MCF 10A (cell line): ENCODE results near the gene GOLGA2. TPM values are rescaled to one million over a fixed set of nuclear protein-coding genes. Genes with fewer than 3 reads are reported as not detected.

ENCODE experiments used
- BruUV-seq: library from RNA; stranded (reverse); fragments of 400-500 nt; replicated peaks from 2 replicates; lab custom pipeline; 2021; lab: Mats Ljungman, UMichigan
- CTCF ChIA-PET: fragments of 300-600 bp; sonication (Branson Sonifier 250); formaldehyde crosslinking; extraction: SDS; loops from one replicate; lab custom pipeline; 2021; ENCODE audit warnings: antibody characterized with exemption, inconsistent platforms; lab: Yijun Ruan, JAX
- POLR2A ChIA-PET: fragments of 300-600, 350-650 bp; sonication (Branson Sonifier 250); formaldehyde crosslinking; extraction: SDS; loops from one replicate; lab custom pipeline; 2020; ENCODE audit warnings: antibody characterized with exemption, inconsistent platforms; lab: Yijun Ruan, JAX
- DNase-seq: peaks from one replicate; pipeline ENCODE4 v3.0.0-alpha.2; 2018; ENCODE audit not compliant: unreplicated experiment
- H3K27ac Mint-ChIP-seq: one replicate; pipeline ENCODE4 v1.8.0; 2022; ENCODE audit warnings: mild to moderate bottlenecking, low read depth, mixed read lengths; ENCODE audit not compliant: unreplicated experiment
- H3K27me3 Mint-ChIP-seq: one replicate; pipeline ENCODE4 v1.8.0; 2022; ENCODE audit warnings: mixed read lengths; ENCODE audit not compliant: insufficient read depth, unreplicated experiment
- H3K36me3 Mint-ChIP-seq: one replicate; pipeline ENCODE4 v1.8.0; 2022; ENCODE audit warnings: mild to moderate bottlenecking, moderate library complexity, mixed read lengths; ENCODE audit not compliant: insufficient read depth, unreplicated experiment
- H3K4me1 Mint-ChIP-seq: one replicate; pipeline ENCODE4 v1.8.0; 2022; ENCODE audit warnings: mixed read lengths; ENCODE audit not compliant: insufficient read depth, unreplicated experiment
- H3K4me3 Mint-ChIP-seq: one replicate; pipeline ENCODE4 v1.8.0; 2022; ENCODE audit warnings: mild to moderate bottlenecking, moderate library complexity, mixed read lengths; ENCODE audit not compliant: unreplicated experiment
- H3K9me3 Mint-ChIP-seq: one replicate; pipeline ENCODE4 v1.8.0; 2022; ENCODE audit warnings: mixed read lengths; ENCODE audit not compliant: unreplicated experiment
- CTCF ChIP-seq: fragments of 200-600 bp; IDR thresholded peaks from one replicate; pipeline ENCODE4 v1.8.0; 2022; ENCODE audit warnings: antibody characterized with exemption, mild to moderate bottlenecking; ENCODE audit not compliant: unreplicated experiment
- intact Hi-C: fragments of 100-400 bp; cut with micrococcal nuclease; formaldehyde crosslinking; loops from 2 replicates; pipeline ENCODE4 v1.14.1; 2022
- total RNA-seq: library from RNA; stranded (reverse); gene quantifications from 2 replicates; pipeline ENCODE4 v1.2.3, GENCODE V29; 2022

Gene GOLGA2
- total RNA-seq, 1 experiment from 2014 or later: 124 TPM

- no peak for TF ChIP-seq CTCF
- CTCF ChIA-PET: no interaction called here
These were observed 28.5 kb downstream of the GOLGA2 start for GRCh38 chr9:128247226-128247803.

GRCh38 chr9:128246471-128246870 is 29.3 kb downstream of the GOLGA2 start:
- no peaks in the 10 kb centered on the region for H3K27me3 Mint-ChIP-seq
- TF ChIP-seq CTCF: no peak
- ChIA-PET CTCF (no interaction called here), POLR2A (no interaction called here)
- H3K9me3 Mint-ChIP-seq: no peaks in the 10 kb centered on the region
- BruUV-seq: no TSS peak
- DNase-seq: no peak
- intact Hi-C loops: no loop called here
- no peak overlapping the region for H3K27ac Mint-ChIP-seq
- H3K4me3 Mint-ChIP-seq: no peak overlapping the region
- H3K4me1 Mint-ChIP-seq: peaks cover 7% of the 10 kb centered on the region
- no peaks in the 10 kb centered on the region for H3K36me3 Mint-ChIP-seq

More at GRCh38 chr9:128247226-128247803, 28.5 kb downstream of the GOLGA2 start:
- DNase-seq: no peak
- Mint-ChIP-seq H3K27me3 (no peaks in the 10 kb centered on the region), H3K27ac (no peak overlapping the region), H3K36me3 (no peaks in the 10 kb centered on the region), H3K4me3 (no peak overlapping the region), H3K4me1 (peaks cover 10% of the 10 kb centered on the region), H3K9me3 (no peaks in the 10 kb centered on the region)
- BruUV-seq: no TSS peak
- intact Hi-C loops: no loop called here
- POLR2A ChIA-PET: no interaction called here

- CTCF ChIA-PET: interaction anchor here (0.6 kb wide), 1 partner anchor 50 kb away, joined by 3 read pairs; no protein-coding TSS in a partner anchor
- Mint-ChIP-seq H3K4me3 (no peak overlapping the region), H3K27me3 (no peaks in the 10 kb centered on the region), H3K4me1 (no peaks in the 10 kb centered on the region), H3K27ac (no peak overlapping the region), H3K9me3 (no peaks in the 10 kb centered on the region), H3K36me3 (no peaks in the 10 kb centered on the region)
- no peak for TF ChIP-seq CTCF
- intact Hi-C loops: no loop called here
- POLR2A ChIA-PET: no interaction called here
- no TSS peak for BruUV-seq
- DNase-seq: no peak
These were observed 30.2 kb downstream of the GOLGA2 start for GRCh38 chr9:128245421-128246151.

- DNase-seq: no peak
- Mint-ChIP-seq H3K27me3 (no peaks in the 10 kb centered on the region), H3K4me1 (no peaks in the 10 kb centered on the region), H3K27ac (no peak overlapping the region), H3K36me3 (no peaks in the 10 kb centered on the region), H3K9me3 (no peaks in the 10 kb centered on the region), H3K4me3 (no peak overlapping the region)
- POLR2A ChIA-PET: no interaction called here
- BruUV-seq: no TSS peak
- intact Hi-C loops: no loop called here
- CTCF ChIA-PET: no interaction called here
- TF ChIP-seq CTCF: no peak
These were observed 31.0 kb downstream of the GOLGA2 start for GRCh38 chr9:128244837-128245231.
